ENCODE data around the gene RIPK3. TPM values are rescaled to one million over a fixed set of nuclear protein-coding genes. Genes with fewer than 3 reads are reported as not detected.

Gene RIPK3
- polyA plus RNA-seq, 1 of the 3 experiments (the other 2 are of a cell fraction) = not detected

DNA sequence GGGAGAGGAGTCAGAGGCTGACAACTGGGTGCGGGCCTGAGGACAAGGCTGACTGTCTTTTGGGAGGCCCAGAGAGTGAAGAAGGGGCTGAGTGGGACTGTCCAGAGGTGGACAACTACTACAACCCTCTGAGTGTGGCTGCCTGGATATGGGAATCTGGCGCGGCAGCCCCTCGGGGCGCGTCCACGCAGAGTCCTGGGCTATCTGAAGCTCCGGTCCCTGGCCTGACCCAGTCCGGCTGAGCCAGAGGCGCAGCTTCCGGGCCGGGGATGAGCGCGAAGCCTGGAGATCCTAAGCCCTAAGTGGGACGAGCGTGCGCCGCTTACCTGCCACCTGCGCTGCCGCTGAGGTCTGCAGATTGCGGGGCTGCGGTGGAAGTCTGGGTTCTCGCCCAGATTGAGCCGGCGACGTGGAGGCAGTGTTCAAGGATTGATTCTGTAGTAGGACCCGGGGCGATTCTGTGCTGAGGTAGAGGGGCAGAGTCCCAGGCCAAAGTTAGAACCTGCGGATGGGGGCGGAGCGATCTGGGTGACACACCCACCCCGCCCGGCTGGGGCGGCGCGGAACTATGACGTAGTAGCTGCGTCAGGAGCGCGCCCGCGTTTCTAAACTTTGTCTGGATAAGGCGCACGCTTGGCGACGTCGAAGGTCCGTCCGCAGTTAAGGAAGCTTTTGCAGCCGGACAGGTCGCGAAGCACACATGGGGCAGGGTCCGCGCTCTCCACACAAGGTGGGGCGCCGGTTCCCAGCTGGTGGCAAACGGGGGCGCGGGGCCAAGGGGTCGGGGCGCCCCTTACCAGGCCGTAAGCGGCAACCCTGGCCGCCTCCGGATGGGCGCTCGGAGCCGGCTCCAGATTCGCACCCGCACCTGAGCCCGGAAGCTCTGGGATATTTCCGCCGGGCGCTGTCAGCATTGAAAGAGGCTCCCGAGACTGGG is 40.3 kb downstream of the RIPK3 start, which contains the start of the genes DHRS1 and NOP9:
TSS of gene DHRS1 (minus strand) at position 526 of the 937 bp plus-strand sequence. CDS start 674 bp downstream, outside the sequence.
TSS of gene NOP9 (plus strand) at position 596 of the 937 bp plus-strand sequence. CDS start at position 701, 105 bp downstream.
- Histone ChIP-seq H3K9ac (peak within 1 kb of the TSS; percentile 82), H3K9me2 (no peaks in the 10 kb centered on the region), H3K27ac (ENCODE audit: low read depth in 2 of 2, low read length in 1 of 2) (peak within 1 kb of the TSS; percentile 63 to 69; a peak in 3 of 4 replicates), H2AFZ (ENCODE audit: low read depth) (peak within 1 kb of the TSS; percentile 90; the same call in 1 of the 2 replicates), H3K4me2 (peak within 1 kb of the TSS; percentile 98), H3K79me2 (ENCODE audit: insufficient read depth) (peaks cover 28% of the 10 kb centered on the region), H3K36me3 (replicated peaks in 1 of 2; ENCODE audit: control insufficient read depth in 1 of 2, insufficient read depth in 2 of 2, low read length in 1 of 2) (peaks cover 41 to 48% of the 10 kb centered on the region in 2 experiments), H3F3A (replicated peaks; ENCODE audit: insufficient read depth) (peaks cover 21% of the 10 kb centered on the region), H4K20me1 (ENCODE audit: insufficient read depth) (no peaks in the 10 kb centered on the region), H3K4me3 (ENCODE audit: low read depth in 2 of 2, low read length in 1 of 2) (peak within 1 kb of the TSS; percentile 92 to 93), H3K27me3 (ENCODE audit: insufficient read depth) (no peaks in the 10 kb centered on the region), H3K4me1 (ENCODE audit: control insufficient read depth in 1 of 2, insufficient read depth in 2 of 2, low read depth in 1 of 2, low read length in 1 of 2) (peaks cover 13 to 14% of the 10 kb centered on the region in 2 experiments), H3K9me3 (no peaks in the 10 kb centered on the region)
- ChIA-PET POLR2A (interaction anchor here (1.0 to 4.5 kb wide), 4 partner anchors 8 to 57 kb away, joined by 4 to 27 read pairs (median 5); partner anchors contain the start of genes CIDEB, RABGGTA and TINF2), CTCF (interaction anchor here (0.8 to 8.1 kb wide), 9 partner anchors 9 to 208 kb away, joined by 3 to 191 read pairs (median 20); partner anchors contain the start of genes CHMP4A, CIDEB, LTB4R2 and MDP1)
- WGBS (ENCODE audit: low lambda C conversion rate) = under 1% methylated on average over 44 of the region's 75 CpGs
- DNase-seq = peak; percentile 97
- TF ChIP-seq, protein P1, sequence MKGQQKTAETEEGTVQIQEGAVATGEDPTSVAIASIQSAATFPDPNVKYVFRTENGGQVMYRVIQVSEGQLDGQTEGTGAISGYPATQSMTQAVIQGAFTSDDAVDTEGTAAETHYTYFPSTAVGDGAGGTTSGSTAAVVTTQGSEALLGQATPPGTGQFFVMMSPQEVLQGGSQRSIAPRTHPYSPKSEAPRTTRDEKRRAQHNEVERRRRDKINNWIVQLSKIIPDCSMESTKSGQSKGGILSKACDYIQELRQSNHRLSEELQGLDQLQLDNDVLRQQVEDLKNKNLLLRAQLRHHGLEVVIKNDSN (IDR thresholded peaks at IDR 0.05; ENCODE audit: borderline replicate concordance, low read depth) = no peak
- TF ChIP-seq EP300 (IDR thresholded peaks at IDR 0.05; ENCODE audit: borderline replicate concordance in 1 of 2, low read depth in 1 of 2, low read length in 1 of 2) = no peak
- TF ChIP-seq, protein P2, sequence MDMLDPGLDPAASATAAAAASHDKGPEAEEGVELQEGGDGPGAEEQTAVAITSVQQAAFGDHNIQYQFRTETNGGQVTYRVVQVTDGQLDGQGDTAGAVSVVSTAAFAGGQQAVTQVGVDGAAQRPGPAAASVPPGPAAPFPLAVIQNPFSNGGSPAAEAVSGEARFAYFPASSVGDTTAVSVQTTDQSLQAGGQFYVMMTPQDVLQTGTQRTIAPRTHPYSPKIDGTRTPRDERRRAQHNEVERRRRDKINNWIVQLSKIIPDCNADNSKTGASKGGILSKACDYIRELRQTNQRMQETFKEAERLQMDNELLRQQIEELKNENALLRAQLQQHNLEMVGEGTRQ (IDR thresholded peaks at IDR 0.05; ENCODE audit: borderline replicate concordance, low read depth, low read length) = no peak
- no peak for TF ChIP-seq NFIC (IDR thresholded peaks at IDR 0.05; ENCODE audit: borderline replicate concordance)
- TF ChIP-seq RAD21 (IDR thresholded peaks at IDR 0.05; ENCODE audit: low read length) = no peak
- TF ChIP-seq, protein P3, sequence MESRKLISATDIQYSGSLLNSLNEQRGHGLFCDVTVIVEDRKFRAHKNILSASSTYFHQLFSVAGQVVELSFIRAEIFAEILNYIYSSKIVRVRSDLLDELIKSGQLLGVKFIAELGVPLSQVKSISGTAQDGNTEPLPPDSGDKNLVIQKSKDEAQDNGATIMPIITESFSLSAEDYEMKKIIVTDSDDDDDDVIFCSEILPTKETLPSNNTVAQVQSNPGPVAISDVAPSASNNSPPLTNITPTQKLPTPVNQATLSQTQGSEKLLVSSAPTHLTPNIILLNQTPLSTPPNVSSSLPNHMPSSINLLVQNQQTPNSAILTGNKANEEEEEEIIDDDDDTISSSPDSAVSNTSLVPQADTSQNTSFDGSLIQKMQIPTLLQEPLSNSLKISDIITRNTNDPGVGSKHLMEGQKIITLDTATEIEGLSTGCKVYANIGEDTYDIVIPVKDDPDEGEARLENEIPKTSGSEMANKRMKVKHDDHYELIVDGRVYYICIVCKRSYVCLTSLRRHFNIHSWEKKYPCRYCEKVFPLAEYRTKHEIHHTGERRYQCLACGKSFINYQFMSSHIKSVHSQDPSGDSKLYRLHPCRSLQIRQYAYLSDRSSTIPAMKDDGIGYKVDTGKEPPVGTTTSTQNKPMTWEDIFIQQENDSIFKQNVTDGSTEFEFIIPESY (IDR thresholded peaks at IDR 0.05; ENCODE audit: borderline replicate concordance, low read depth) = no peak
- no peak for TF ChIP-seq TEAD4 (IDR thresholded peaks at IDR 0.05; ENCODE audit: borderline replicate concordance, insufficient read depth)
- 0 out of 2 replicates have a peak, but pooled peaks have one; percentile 27 for TF ChIP-seq RCOR1 (IDR thresholded peaks at IDR 0.05; ENCODE audit: low read length)
- peak; percentile 11; the same call in 1 of the 2 replicates for TF ChIP-seq FOSL2 (IDR thresholded peaks at IDR 0.05; ENCODE audit: borderline replicate concordance, low read depth)
- TF ChIP-seq GATA2 (CRISPR knock-in tag; IDR thresholded peaks at IDR 0.05) = no peak
- peak; percentile 97 for TF ChIP-seq MXI1 (IDR thresholded peaks at IDR 0.05; ENCODE audit: low read depth, low read length)
- TF ChIP-seq, protein P4, sequence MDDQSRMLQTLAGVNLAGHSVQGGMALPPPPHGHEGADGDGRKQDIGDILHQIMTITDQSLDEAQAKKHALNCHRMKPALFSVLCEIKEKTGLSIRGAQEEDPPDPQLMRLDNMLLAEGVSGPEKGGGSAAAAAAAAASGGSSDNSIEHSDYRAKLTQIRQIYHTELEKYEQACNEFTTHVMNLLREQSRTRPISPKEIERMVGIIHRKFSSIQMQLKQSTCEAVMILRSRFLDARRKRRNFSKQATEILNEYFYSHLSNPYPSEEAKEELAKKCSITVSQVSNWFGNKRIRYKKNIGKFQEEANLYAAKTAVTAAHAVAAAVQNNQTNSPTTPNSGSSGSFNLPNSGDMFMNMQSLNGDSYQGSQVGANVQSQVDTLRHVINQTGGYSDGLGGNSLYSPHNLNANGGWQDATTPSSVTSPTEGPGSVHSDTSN (IDR thresholded peaks at IDR 0.05) = no peak
- no peak for TF ChIP-seq MEF2A (IDR thresholded peaks at IDR 0.05; ENCODE audit: borderline replicate concordance, low read depth)
- no peak for TF ChIP-seq JUND (IDR thresholded peaks at IDR 0.05)
- TF ChIP-seq, protein P5, sequence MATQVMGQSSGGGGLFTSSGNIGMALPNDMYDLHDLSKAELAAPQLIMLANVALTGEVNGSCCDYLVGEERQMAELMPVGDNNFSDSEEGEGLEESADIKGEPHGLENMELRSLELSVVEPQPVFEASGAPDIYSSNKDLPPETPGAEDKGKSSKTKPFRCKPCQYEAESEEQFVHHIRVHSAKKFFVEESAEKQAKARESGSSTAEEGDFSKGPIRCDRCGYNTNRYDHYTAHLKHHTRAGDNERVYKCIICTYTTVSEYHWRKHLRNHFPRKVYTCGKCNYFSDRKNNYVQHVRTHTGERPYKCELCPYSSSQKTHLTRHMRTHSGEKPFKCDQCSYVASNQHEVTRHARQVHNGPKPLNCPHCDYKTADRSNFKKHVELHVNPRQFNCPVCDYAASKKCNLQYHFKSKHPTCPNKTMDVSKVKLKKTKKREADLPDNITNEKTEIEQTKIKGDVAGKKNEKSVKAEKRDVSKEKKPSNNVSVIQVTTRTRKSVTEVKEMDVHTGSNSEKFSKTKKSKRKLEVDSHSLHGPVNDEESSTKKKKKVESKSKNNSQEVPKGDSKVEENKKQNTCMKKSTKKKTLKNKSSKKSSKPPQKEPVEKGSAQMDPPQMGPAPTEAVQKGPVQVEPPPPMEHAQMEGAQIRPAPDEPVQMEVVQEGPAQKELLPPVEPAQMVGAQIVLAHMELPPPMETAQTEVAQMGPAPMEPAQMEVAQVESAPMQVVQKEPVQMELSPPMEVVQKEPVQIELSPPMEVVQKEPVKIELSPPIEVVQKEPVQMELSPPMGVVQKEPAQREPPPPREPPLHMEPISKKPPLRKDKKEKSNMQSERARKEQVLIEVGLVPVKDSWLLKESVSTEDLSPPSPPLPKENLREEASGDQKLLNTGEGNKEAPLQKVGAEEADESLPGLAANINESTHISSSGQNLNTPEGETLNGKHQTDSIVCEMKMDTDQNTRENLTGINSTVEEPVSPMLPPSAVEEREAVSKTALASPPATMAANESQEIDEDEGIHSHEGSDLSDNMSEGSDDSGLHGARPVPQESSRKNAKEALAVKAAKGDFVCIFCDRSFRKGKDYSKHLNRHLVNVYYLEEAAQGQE (IDR thresholded peaks at IDR 0.05; ENCODE audit: low read depth, low read length) = no peak
- TF ChIP-seq TCF12 (IDR thresholded peaks at IDR 0.05) = peak; percentile 14; the same call in 1 of the 2 replicates
- TF ChIP-seq, protein P6, sequence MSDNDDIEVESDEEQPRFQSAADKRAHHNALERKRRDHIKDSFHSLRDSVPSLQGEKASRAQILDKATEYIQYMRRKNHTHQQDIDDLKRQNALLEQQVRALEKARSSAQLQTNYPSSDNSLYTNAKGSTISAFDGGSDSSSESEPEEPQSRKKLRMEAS (IDR thresholded peaks at IDR 0.05; ENCODE audit: low read depth) = peak; percentile 92
- TF ChIP-seq, protein P7, sequence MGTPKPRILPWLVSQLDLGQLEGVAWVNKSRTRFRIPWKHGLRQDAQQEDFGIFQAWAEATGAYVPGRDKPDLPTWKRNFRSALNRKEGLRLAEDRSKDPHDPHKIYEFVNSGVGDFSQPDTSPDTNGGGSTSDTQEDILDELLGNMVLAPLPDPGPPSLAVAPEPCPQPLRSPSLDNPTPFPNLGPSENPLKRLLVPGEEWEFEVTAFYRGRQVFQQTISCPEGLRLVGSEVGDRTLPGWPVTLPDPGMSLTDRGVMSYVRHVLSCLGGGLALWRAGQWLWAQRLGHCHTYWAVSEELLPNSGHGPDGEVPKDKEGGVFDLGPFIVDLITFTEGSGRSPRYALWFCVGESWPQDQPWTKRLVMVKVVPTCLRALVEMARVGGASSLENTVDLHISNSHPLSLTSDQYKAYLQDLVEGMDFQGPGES (IDR thresholded peaks at IDR 0.05; ENCODE audit: low read depth, low read length) = no peak

All from SK-N-SH (cell line).